Cardiac fibroblast (primary cell): ENCODE results near the gene HS6ST3.

ENCODE experiments used
- DNase-seq, 2 donors: peaks; one replicate each; pipeline versions ENCODE4 v3.0.0 to v3.0.0-alpha.2; 2010; ENCODE audit warnings: low read depth in 2 of 2
- H3K4me3 ChIP-seq, 2 donors: replicated peaks in 1 of 2; 1 replicate in 1 of 2; 2 replicates in 1 of 2; pipeline ENCODE4 v1.5.1; 2011; ENCODE audit warnings: low read depth in 2 of 2, low read length in 2 of 2, mild to moderate bottlenecking in 2 of 2, moderate library complexity in 1 of 2
- TF ChIP-seq, protein P1 (sequence below): IDR thresholded peaks from one replicate; pipeline ENCODE4 v1.5.1; 2011; ENCODE audit warnings: low read depth, mild to moderate bottlenecking, low read length, inconsistent platforms

Gene HS6ST3

DNA sequence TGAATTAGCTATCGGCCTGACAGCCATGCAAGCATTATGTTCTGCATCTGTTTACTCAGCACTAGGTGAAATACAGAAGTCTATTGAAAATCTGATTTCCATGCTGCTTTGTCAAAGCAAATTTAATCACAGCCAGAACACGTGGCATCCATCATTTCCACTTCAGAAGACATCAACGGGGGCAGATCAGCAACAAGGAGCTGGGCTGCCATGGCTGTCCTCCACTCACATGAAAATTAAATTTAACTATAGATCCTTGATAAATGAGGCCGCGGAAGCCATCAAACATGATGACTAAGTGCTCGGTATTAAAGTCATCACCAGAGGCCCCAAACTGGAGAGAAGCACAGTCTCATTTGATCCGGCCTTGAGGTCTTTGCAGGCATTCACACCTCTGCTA, 443.5 kb downstream of the HS6ST3 start:
- H3K4me3 ChIP-seq, result no peak overlapping the region
- TF ChIP-seq, protein P1, sequence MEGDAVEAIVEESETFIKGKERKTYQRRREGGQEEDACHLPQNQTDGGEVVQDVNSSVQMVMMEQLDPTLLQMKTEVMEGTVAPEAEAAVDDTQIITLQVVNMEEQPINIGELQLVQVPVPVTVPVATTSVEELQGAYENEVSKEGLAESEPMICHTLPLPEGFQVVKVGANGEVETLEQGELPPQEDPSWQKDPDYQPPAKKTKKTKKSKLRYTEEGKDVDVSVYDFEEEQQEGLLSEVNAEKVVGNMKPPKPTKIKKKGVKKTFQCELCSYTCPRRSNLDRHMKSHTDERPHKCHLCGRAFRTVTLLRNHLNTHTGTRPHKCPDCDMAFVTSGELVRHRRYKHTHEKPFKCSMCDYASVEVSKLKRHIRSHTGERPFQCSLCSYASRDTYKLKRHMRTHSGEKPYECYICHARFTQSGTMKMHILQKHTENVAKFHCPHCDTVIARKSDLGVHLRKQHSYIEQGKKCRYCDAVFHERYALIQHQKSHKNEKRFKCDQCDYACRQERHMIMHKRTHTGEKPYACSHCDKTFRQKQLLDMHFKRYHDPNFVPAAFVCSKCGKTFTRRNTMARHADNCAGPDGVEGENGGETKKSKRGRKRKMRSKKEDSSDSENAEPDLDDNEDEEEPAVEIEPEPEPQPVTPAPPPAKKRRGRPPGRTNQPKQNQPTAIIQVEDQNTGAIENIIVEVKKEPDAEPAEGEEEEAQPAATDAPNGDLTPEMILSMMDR, result no peak
- DNase-seq, result no peak

GRCh38 chr13:96539791-96540190, 449.9 kb downstream of the HS6ST3 start:
- TF ChIP-seq, protein P1, result no peak
- no peak for DNase-seq
- no peak overlapping the region for H3K4me3 ChIP-seq

GRCh38 chr13:96540670-96541069, 450.8 kb downstream of the HS6ST3 start:
- TF ChIP-seq, protein P1, result no peak
- no peak for DNase-seq
- H3K4me3 ChIP-seq, result no peak overlapping the region

DNA sequence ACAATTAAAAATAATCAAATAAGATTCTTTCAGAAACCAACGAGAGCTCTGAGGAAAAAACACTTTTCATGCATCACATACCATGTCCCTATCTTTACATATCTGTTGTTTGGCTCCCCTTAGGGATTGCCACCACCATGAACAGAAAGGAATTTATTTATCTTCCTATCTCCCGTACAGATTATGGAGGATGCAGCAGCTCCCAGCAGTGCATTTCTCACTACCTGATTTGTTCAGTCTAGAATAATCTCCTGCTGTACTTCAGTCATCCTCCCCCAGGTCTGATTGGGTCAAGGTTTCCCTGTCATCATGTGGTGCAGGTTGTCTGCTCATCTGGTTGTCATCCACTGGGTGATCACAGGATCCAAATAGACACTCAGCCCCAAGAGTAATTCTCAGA, 453.1 kb downstream of the HS6ST3 start:
- DNase-seq, result no peak
- H3K4me3 ChIP-seq, result no peak overlapping the region
- TF ChIP-seq, protein P1, result no peak

DNA sequence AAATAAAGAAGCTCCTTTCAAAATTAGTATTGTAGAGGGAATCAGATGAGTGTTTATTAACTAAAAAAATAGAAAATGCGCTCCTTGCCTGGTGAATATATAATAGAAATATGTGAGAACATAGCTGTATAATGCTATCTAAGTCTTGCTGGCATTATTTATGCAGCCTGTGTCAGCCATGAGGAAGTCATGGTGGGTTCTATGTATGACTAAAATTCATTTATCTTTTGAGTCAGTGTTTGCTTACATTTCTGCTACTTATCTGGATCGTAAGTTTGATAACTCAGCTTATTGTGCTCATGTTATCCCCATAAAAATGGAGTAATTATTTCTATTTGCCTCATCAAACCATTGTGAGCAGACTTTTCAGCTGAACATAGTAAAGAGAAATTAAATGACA, 455.1 kb downstream of the HS6ST3 start:
- TF ChIP-seq, protein P1, result no peak
- H3K4me3 ChIP-seq, result no peak overlapping the region
- no peak for DNase-seq

GRCh38 chr13:96546463-96546862, 456.6 kb downstream of the HS6ST3 start:
- no peak overlapping the region for H3K4me3 ChIP-seq
- no peak for DNase-seq
- TF ChIP-seq, protein P1, result no peak

DNA sequence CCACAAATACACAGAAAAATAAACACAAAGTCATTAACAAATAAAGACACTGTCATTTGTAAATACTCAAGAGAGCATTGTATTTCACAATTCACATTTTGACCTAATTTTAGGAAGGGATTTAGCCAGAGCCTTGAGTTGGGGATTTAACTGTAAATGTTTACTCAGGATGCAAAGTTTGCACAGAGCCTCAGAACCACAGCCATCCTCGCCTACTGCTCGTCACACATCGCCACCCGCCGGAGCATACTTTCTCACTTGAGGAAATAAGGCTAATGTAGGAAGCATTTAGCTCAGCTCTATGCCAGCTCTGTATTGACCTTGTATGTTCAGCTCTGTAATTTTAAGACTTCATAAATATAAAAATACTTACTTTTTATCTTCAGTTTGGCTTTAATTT, 461.6 kb downstream of the HS6ST3 start:
- DNase-seq, result no peak
- H3K4me3 ChIP-seq, result no peak overlapping the region
- TF ChIP-seq, protein P1, result no peak
